Fibroblast of the aortic adventitia (primary cell): ENCODE results near the gene IL13RA1. TPM values are rescaled to one million over a fixed set of nuclear protein-coding genes. Genes with fewer than 3 reads are reported as not detected.

Source experiments
- DNase-seq: peaks from one replicate; pipeline ENCODE4 v3.0.0-alpha.2; 2010; ENCODE audit warnings: low read depth
- H3K4me3 ChIP-seq: 2 replicates; pipeline ENCODE4 v1.5.1; 2011; ENCODE audit warnings: low read depth, mild to moderate bottlenecking, control low read depth, low read length, moderate library complexity
- CTCF ChIP-seq: IDR thresholded peaks from 2 replicates; pipeline ENCODE4 v1.5.1; 2011; ENCODE audit warnings: mild to moderate bottlenecking, low read length, control low read depth, inconsistent platforms; ENCODE audit not compliant: insufficient read depth
- total RNA-seq: library from RNA; depleted of rRNA; stranded (reverse); fragments of >200 nt; gene quantifications from 2 replicates; pipeline ENCODE4 v1.2.3, GENCODE V29; 2012; ENCODE audit warnings: low replicate concordance

The IL13RA1 gene
- total RNA-seq, 1 donor, result 52.7 TPM

- TF ChIP-seq CTCF, result no peak
- no peak overlapping the region for H3K4me3 ChIP-seq
- DNase-seq, result no peak
Measured at GRCh38 chrX:118758511-118758910, 31.1 kb downstream of the IL13RA1 start.

- H3K4me3 ChIP-seq, result no peak overlapping the region
- DNase-seq, result no peak
- no peak for TF ChIP-seq CTCF
Measured at GRCh38 chrX:118760025-118760424, 32.6 kb downstream of the IL13RA1 start.

- DNase-seq, result no peak
- no peak for TF ChIP-seq CTCF
- H3K4me3 ChIP-seq, result no peak overlapping the region
Measured at GRCh38 chrX:118761939-118762707, 34.7 kb downstream of the IL13RA1 start.

GRCh38 chrX:118763489-118763888, 36.1 kb downstream of the IL13RA1 start:
- H3K4me3 ChIP-seq, result no peak overlapping the region
- TF ChIP-seq CTCF, result no peak
- no peak for DNase-seq

GRCh38 chrX:118764122-118764521, 36.7 kb downstream of the IL13RA1 start:
- no peak for DNase-seq
- no peak overlapping the region for H3K4me3 ChIP-seq
- no peak for TF ChIP-seq CTCF

GRCh38 chrX:118770133-118770760, 42.8 kb downstream of the IL13RA1 start:
- DNase-seq, result no peak
- TF ChIP-seq CTCF, result no peak

More at GRCh38 chrX:118770133-118770760, 42.8 kb downstream of the IL13RA1 start:
- no peak overlapping the region for H3K4me3 ChIP-seq
